IMR-90 (cell line): ENCODE data around the gene PHAX. TPM values are rescaled to one million over a fixed set of nuclear protein-coding genes. Genes with fewer than 3 reads are reported as not detected.

Source experiments
- ATAC-seq: fragments of 200-7000 bp; cut with Tn5 transposase; 2 replicates; pipeline ENCODE4 v1.9.1; 2020; ENCODE audit warnings: low read depth, mild to moderate bottlenecking, moderate library complexity
- BruUV-seq: library from RNA; stranded (reverse); fragments of 400-500 nt; replicated peaks from 2 replicates; lab custom pipeline; 2021; lab: Mats Ljungman, UMichigan
- CTCF ChIA-PET: fragments of 300-600 bp; formaldehyde crosslinking; extraction: SDS; loops from one replicate; lab custom pipeline; 2021; ENCODE audit warnings: antibody characterized with exemption; lab: Yijun Ruan, JAX
- POLR2A ChIA-PET: fragments of 300-600 bp; sonication (Branson Sonifier 250); formaldehyde crosslinking; loops from one replicate; lab custom pipeline; 2022; ENCODE audit warnings: antibody characterized with exemption; ENCODE audit not compliant: unreplicated experiment; lab: Charles Lee
- DNase-seq: peaks from one replicate; pipeline ENCODE4 v3.0.0; 2013
- H2AFZ ChIP-seq: replicated peaks from 2 replicates; pipeline ENCODE3; 2013; ENCODE audit warnings: low read length, mild to moderate bottlenecking; ENCODE audit not compliant: poor library complexity
- H2AK5ac ChIP-seq: 2 replicates; pipeline ENCODE4 v1.6.1; 2013; ENCODE audit warnings: low read depth, low read length, inconsistent platforms
- H2AK9ac ChIP-seq: replicated peaks from 2 replicates; pipeline ENCODE3; 2013; ENCODE audit warnings: mild to moderate bottlenecking, low read depth, low read length, moderate library complexity; ENCODE audit not compliant: poor library complexity
- H2BK120ac ChIP-seq: 2 replicates; pipeline ENCODE4 v1.6.1; 2013; ENCODE audit warnings: low read depth, low read length, inconsistent platforms
- H2BK15ac ChIP-seq: 3 replicates; pipeline ENCODE4 v1.6.1; 2013; ENCODE audit warnings: low read depth, low read length, inconsistent platforms
- H2BK20ac ChIP-seq: 2 replicates; pipeline ENCODE4 v1.6.1; 2013; ENCODE audit warnings: low read depth, mild to moderate bottlenecking, inconsistent platforms, low read length, moderate library complexity
- H2BK5ac ChIP-seq: 2 replicates; pipeline ENCODE4 v1.6.1; 2013; ENCODE audit warnings: mild to moderate bottlenecking, low read depth, low read length, inconsistent platforms; ENCODE audit not compliant: poor library complexity, severe bottlenecking
- H3K14ac ChIP-seq: replicated peaks from 2 replicates; pipeline ENCODE4 v1.6.1; 2013; ENCODE audit warnings: low read depth, low read length, inconsistent platforms
- H3K18ac ChIP-seq: 2 replicates; pipeline ENCODE4 v1.6.1; 2013; ENCODE audit warnings: low read depth, low read length, control low read depth
- H3K23ac ChIP-seq: 2 replicates; pipeline ENCODE4 v1.6.1; 2013; ENCODE audit warnings: low read depth, low read length, inconsistent platforms
- H3K27ac ChIP-seq: 2 replicates; pipeline ENCODE4 v1.5.1; 2013; ENCODE audit warnings: mild to moderate bottlenecking, control low read depth, low read length; ENCODE audit not compliant: insufficient read depth
- H3K27me3 ChIP-seq: 2 replicates; pipeline ENCODE4 v1.6.1; 2013; ENCODE audit warnings: low read length; ENCODE audit not compliant: control insufficient read depth, insufficient read depth
- H3K36me3 ChIP-seq: 2 replicates; pipeline ENCODE4 v1.6.1; 2013; ENCODE audit warnings: low read length, mixed read lengths; ENCODE audit not compliant: control insufficient read depth, insufficient read depth
- H3K4ac ChIP-seq: 2 replicates; pipeline ENCODE4 v1.6.1; 2013; ENCODE audit warnings: low read depth, low read length, inconsistent platforms
- H3K4me1 ChIP-seq: 2 replicates; pipeline ENCODE4 v1.6.1; 2013; ENCODE audit warnings: low read length, mixed read lengths; ENCODE audit not compliant: control insufficient read depth, insufficient read depth
- H3K4me2 ChIP-seq: 2 replicates; pipeline ENCODE4 v1.6.1; 2013; ENCODE audit warnings: low read depth, mild to moderate bottlenecking, control low read depth, low read length, moderate library complexity
- H3K4me3 ChIP-seq: 2 replicates; pipeline ENCODE4 v1.5.1; 2013; ENCODE audit warnings: low read depth, mild to moderate bottlenecking, control low read depth, low read length, moderate library complexity; ENCODE audit not compliant: insufficient read depth
- H3K56ac ChIP-seq: 2 replicates; pipeline ENCODE4 v1.6.1; 2013; ENCODE audit warnings: low read length, inconsistent platforms; ENCODE audit not compliant: insufficient read depth; ENCODE audit errors: extremely low read depth
- H3K79me1 ChIP-seq, 2 experiments: 2 replicates each; pipeline ENCODE4 v1.6.1; 2013; ENCODE audit warnings: low read length in 2 of 2, inconsistent platforms in 1 of 2, low read depth in 1 of 2
- H3K9ac ChIP-seq: 2 replicates; pipeline ENCODE4 v1.6.1; 2013; ENCODE audit warnings: low read depth, low read length, control low read depth
- H3K9me1 ChIP-seq: 2 replicates; pipeline ENCODE4 v1.6.1; 2013; ENCODE audit warnings: low read length, inconsistent platforms; ENCODE audit not compliant: insufficient read depth
- H3K9me3 ChIP-seq: 2 replicates; pipeline ENCODE4 v1.6.1; 2013; ENCODE audit warnings: low read length; ENCODE audit not compliant: control insufficient read depth, insufficient read depth
- H4K20me1 ChIP-seq: 2 replicates; pipeline ENCODE4 v1.6.1; 2013; ENCODE audit warnings: low read length, inconsistent platforms; ENCODE audit not compliant: insufficient read depth
- H4K5ac ChIP-seq: 2 replicates; pipeline ENCODE4 v1.6.1; 2013; ENCODE audit warnings: mild to moderate bottlenecking, low read depth, low read length, control low read depth
- H4K8ac ChIP-seq, 2 experiments: 2 replicates each; pipeline ENCODE4 v1.6.1; 2013; ENCODE audit warnings: low read depth in 2 of 2, low read length in 2 of 2, control low read depth in 1 of 2, inconsistent platforms in 1 of 2
- H4K91ac ChIP-seq: 2 replicates; pipeline ENCODE4 v1.6.1; 2013; ENCODE audit warnings: low read depth, low read length, inconsistent platforms; ENCODE audit not compliant: insufficient read depth
- BHLHE40 ChIP-seq: fragments of 150-350 bp; IDR thresholded peaks from 2 replicates; pipeline ENCODE4 v1.6.1; 2016; ENCODE audit warnings: mild to moderate bottlenecking, low read depth, low read length
- CEBPB ChIP-seq: IDR thresholded peaks from 2 replicates; pipeline ENCODE4 v1.6.1; 2012; ENCODE audit warnings: low read depth, low read length, improper control_type of control experiment
- CHD1 ChIP-seq: IDR thresholded peaks from 2 replicates; pipeline ENCODE4 v1.6.1; 2012; ENCODE audit warnings: low read depth, low read length, improper control_type of control experiment
- CTCF ChIP-seq: conservative IDR thresholded peaks from 2 replicates; pipeline ENCODE4 v1.5.1; 2012; ENCODE audit warnings: mild to moderate bottlenecking, low read depth, low read length, improper control_type of control experiment
- ELK1 ChIP-seq: fragments of 150-350 bp; IDR thresholded peaks from 2 replicates; pipeline ENCODE4 v1.6.1; 2016; ENCODE audit warnings: low read depth, mild to moderate bottlenecking, low read length, moderate library complexity, borderline replicate concordance
- FOS ChIP-seq: fragments of 150-350 bp; IDR thresholded peaks from 2 replicates; pipeline ENCODE4 v1.6.1; 2016; ENCODE audit warnings: low read depth, low read length
- MAFK ChIP-seq: IDR thresholded peaks from 2 replicates; pipeline ENCODE4 v1.6.1; 2012; ENCODE audit warnings: low read depth, low read length, improper control_type of control experiment
- MAZ ChIP-seq: IDR thresholded peaks from 2 replicates; pipeline ENCODE4 v1.6.1; 2012; ENCODE audit warnings: low read depth, mild to moderate bottlenecking, low read length, improper control_type of control experiment, moderate library complexity, borderline replicate concordance
- MXI1 ChIP-seq: IDR thresholded peaks from 2 replicates; pipeline ENCODE4 v1.6.1; 2012; ENCODE audit warnings: low read depth, mild to moderate bottlenecking, low read length, moderate library complexity, borderline replicate concordance
- NFE2L2 ChIP-seq: fragments of 150-350 bp; IDR thresholded peaks from 2 replicates; pipeline ENCODE4 v1.6.1; 2016; ENCODE audit warnings: low read depth, mild to moderate bottlenecking, low read length
- POLR2A ChIP-seq: IDR thresholded peaks from 2 replicates; pipeline ENCODE4 v1.6.1; 2012; ENCODE audit warnings: mild to moderate bottlenecking, low read depth, low read length
- RAD21 ChIP-seq: IDR thresholded peaks from 2 replicates; pipeline ENCODE4 v1.6.1; 2012; ENCODE audit warnings: low read length, improper control_type of control experiment
- RCOR1 ChIP-seq: IDR thresholded peaks from 2 replicates; pipeline ENCODE4 v1.6.1; 2012; ENCODE audit warnings: mild to moderate bottlenecking, low read length, improper control_type of control experiment; ENCODE audit not compliant: insufficient replicate concordance
- RFX5 ChIP-seq: IDR thresholded peaks from 2 replicates; pipeline ENCODE4 v1.8.0; 2012; ENCODE audit warnings: low read depth, mild to moderate bottlenecking, low read length, moderate library complexity
- SMC3 ChIP-seq: fragments of 150-350 bp; IDR thresholded peaks from 2 replicates; pipeline ENCODE4 v1.6.1; 2016; ENCODE audit warnings: low read depth, mild to moderate bottlenecking, antibody characterized with exemption, low read length, moderate library complexity
- USF2 ChIP-seq: fragments of 150-350 bp; IDR thresholded peaks from 2 replicates; pipeline ENCODE4 v1.6.1; 2017; ENCODE audit warnings: mild to moderate bottlenecking, antibody characterized with exemption, low read length, low read depth
- WGBS, 2 experiments: methylation state at CpG; one replicate each; pipeline versions ENCODE4 v1.1.5 to v1.1.7; 2013; ENCODE audit warnings: missing lambda C conversion rate in 2 of 2; ENCODE audit not compliant: insufficient read length in 1 of 2; ENCODE audit errors: extremely low coverage in 2 of 2; 5-methylcytosine and 5-hydroxymethylcytosine counted together
- dilution Hi-C: fragments of 300-500 bp; cut with HindIII; formaldehyde crosslinking; loops from one replicate; pipeline ENCODE4 v1.14.3; 2018; ENCODE audit warnings: low sequenced_read_pairs; ENCODE audit not compliant: unreplicated experiment
- in situ Hi-C: fragments of 300-500 bp; cut with MboI; formaldehyde crosslinking; loops from 3 replicates; pipeline ENCODE4 v1.14.3; 2019; ENCODE audit warnings: low sequenced_read_pairs, inconsistent platforms, mixed read lengths
- intact Hi-C: fragments of 100-400 bp; cut with micrococcal nuclease; formaldehyde crosslinking; loops from 2 replicates; pipeline ENCODE4 v1.10.0; 2022
- polyA plus RNA-seq, 3 experiments: library from polyadenylated mRNA; depleted of rRNA; stranded (reverse); fragments of >200 nt; gene quantifications; 2 replicates each; pipeline ENCODE4 v1.2.3, GENCODE V29; 2012; ENCODE audit warnings: low replicate concordance in 1 of 3
- total RNA-seq: library from RNA; depleted of rRNA; stranded (reverse); fragments of >200 nt; gene quantifications from 2 replicates; pipeline ENCODE4 v1.2.3, GENCODE V29; 2012

Gene PHAX
- total and polyA plus RNA-seq, 2 of the 4 experiments (the other 2 are of a cell fraction), result 32.5 to 46.4 TPM

GRCh38 chr5:126615286-126615685, 14.5 kb downstream of the PHAX start:
- Histone ChIP-seq H3K9me3 (no peaks in the 10 kb centered on the region), H2AFZ (no peak overlapping the region), H3K4me2 (no peak overlapping the region), H3K27ac (no peak overlapping the region), H2AK9ac (no peak overlapping the region), H2BK15ac (no peak overlapping the region), H3K79me1 (peaks cover 18 to 36% of the 10 kb centered on the region in 2 experiments; a peak in 3 of 4 replicates), H2BK5ac (no peak overlapping the region), H4K5ac (no peak overlapping the region), H4K91ac (no peak overlapping the region), H4K20me1 (peaks cover 3% of the 10 kb centered on the region; the same call in 1 of the 2 replicates), H3K36me3 (peaks cover 25% of the 10 kb centered on the region), H3K4me1 (no peaks in the 10 kb centered on the region), H3K23ac (no peak overlapping the region), H2BK20ac (no peak overlapping the region), H3K27me3 (no peaks in the 10 kb centered on the region), H2AK5ac (no peak overlapping the region), H3K9ac (no peak overlapping the region), H3K4me3 (no peak overlapping the region), H3K4ac (no peak overlapping the region), H4K8ac (no peak overlapping the region), H2BK120ac (no peak overlapping the region), H3K9me1 (no peaks in the 10 kb centered on the region; the same call in 1 of the 2 replicates), H3K14ac (no peak overlapping the region), H3K56ac (no peak overlapping the region), H3K18ac (no peak overlapping the region)
- intact Hi-C loops, result no loop called here
- TF ChIP-seq NFE2L2 (no peak), CTCF (no peak), MAFK (no peak), SMC3 (no peak), RAD21 (no peak), CHD1 (no peak), FOS (no peak), MAZ (no peak), MXI1 (no peak), USF2 (no peak), RCOR1 (no peak), CEBPB (no peak), ELK1 (no peak), BHLHE40 (no peak), POLR2A (no peak), RFX5 (no peak)
- POLR2A ChIA-PET, result no interaction called here
- CTCF ChIA-PET, result interaction anchor here (0.6 kb wide), 1 partner anchor 58 kb away, joined by 3 read pairs; no protein-coding TSS in a partner anchor
- no CpG with 5 or more reads among the region's 4 CpGs for WGBS, 2 experiments
- DNase-seq, result no peak
- in situ Hi-C loops, result no loop called here
- no TSS peak for BruUV-seq
- no peak for ATAC-seq
- dilution Hi-C loops, result no loop called here
